Measurements from ENCODE around the gene TRIM8.
A peak's percentile ranks its signal among the peaks of the same experiment; 100 is the strongest.

TRIM8 gene

GRCh38 chr10:102642736-102643335 lies 1.4 kb upstream of the TRIM8 start:
- DNase-seq (ENCODE audit: extremely low spot score) = no peak
- ChIA-PET POLR2A (no interaction called here), CTCF (no interaction called here)
- TF ChIP-seq CTCF (IDR thresholded peaks at IDR 0.05; ENCODE audit: control extremely low read depth, extremely low read depth, low read depth, missing control alignments) = no peak

- CTCF ChIA-PET = interaction anchor here (1.7 to 3.4 kb wide), 4 partner anchors 10 to 70 kb away, joined by 3 to 17 read pairs (median 11); partner anchors contain the start of genes ARL3 and SFXN2
- POLR2A ChIA-PET = interaction anchor here (2.4 kb wide), 1 partner anchor 18 kb away, joined by 12 read pairs; no protein-coding TSS in a partner anchor
- DNase-seq (ENCODE audit: extremely low spot score) = peak; percentile 45
Observed at GRCh38 chr10:102643336-102644065, 778 bp upstream of the TRIM8 start.

GRCh38 chr10:102644646-102645387 lies 538 bp downstream of the TRIM8 start:
- peak; percentile 51 for DNase-seq (ENCODE audit: extremely low spot score)
- TF ChIP-seq CTCF (IDR thresholded peaks at IDR 0.05; ENCODE audit: control extremely low read depth, extremely low read depth, low read depth, missing control alignments) = peak; percentile 61
- ChIA-PET CTCF (interaction anchor here (0.7 to 3.4 kb wide), 8 partner anchors 9 to 69 kb away, joined by 3 to 17 read pairs (median 4); partner anchors contain the start of genes ARL3 and SFXN2), POLR2A (interaction anchor here (1.0 to 2.4 kb wide), 2 partner anchors 16 to 69 kb away, joined by 5 to 12 read pairs; partner anchors contain the start of genes ARL3 and SFXN2)

More at GRCh38 chr10:102643336-102644065, 778 bp upstream of the TRIM8 start:
- no peak for TF ChIP-seq CTCF (IDR thresholded peaks at IDR 0.05; ENCODE audit: control extremely low read depth, extremely low read depth, low read depth, missing control alignments)

DNA sequence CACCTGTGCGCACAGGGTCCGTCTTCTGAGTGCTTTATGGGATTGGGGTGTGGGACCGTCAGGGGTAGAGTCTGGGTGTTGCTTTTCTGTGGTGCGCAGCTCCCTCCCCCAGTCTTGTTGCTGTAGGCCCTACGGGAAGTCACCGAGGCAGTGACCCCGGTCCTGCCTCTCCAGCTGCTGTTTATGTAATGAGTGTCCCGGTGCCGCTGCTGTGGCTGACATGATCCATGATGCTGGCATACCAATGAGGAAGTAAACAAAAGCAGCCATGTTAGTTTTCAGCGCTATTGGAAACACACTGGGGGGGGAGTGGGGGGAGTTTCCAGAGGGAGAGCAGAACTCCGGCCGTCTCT lies 1.1 kb downstream of the TRIM8 start:
- DNase-seq (ENCODE audit: extremely low spot score) = no peak
- ChIA-PET CTCF (interaction anchor here (0.7 to 3.4 kb wide), 8 partner anchors 8 to 68 kb away, joined by 3 to 17 read pairs (median 4); partner anchors contain the start of genes ARL3 and SFXN2), POLR2A (interaction anchor here (1.0 to 2.4 kb wide), 2 partner anchors 16 to 69 kb away, joined by 5 to 12 read pairs; partner anchors contain the start of genes ARL3 and SFXN2)

DNA sequence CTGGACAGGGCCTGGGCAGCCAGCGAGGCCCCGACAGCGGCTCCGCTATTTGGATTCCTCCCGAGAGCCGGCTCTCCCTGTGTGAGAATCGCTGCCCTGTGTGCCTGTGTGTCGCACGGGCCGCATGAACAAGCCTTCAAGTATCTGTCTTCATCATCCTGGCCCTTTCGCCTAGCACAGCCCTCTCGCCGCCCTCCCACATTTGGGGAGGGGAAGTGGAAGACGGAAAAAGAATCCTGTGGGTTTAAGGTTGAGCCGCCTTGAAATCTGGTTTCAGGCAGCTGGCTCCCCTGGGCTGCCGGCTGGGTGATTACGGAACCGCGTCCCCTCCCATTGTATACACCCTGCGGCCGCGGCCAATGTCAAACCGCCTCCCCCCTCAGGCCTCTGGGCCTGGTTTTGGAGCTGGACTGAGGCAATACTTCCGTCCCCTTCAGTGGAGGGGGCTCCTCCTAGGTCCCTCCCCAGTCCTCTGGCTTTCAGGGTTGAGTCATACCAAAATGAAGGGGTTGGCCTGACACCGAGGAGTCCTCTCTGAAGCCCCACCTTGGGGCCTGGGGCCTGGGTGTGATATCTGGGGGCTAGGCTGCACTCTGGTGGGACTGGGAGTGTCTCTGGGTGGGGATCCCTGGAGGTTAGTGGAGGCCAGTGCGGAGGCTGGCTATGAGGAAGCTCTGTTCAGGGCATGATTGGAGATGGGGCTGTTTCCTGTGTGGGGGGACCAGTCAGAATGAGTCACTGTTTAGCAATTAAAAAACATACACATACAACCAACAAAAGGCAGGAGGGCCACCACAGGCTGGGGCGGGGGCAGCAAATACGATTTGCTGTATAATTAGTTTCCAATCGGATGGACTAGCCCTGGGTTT lies 1.7 kb downstream of the TRIM8 start:
- CTCF ChIA-PET = interaction anchor here (0.7 to 3.4 kb wide), 9 partner anchors 8 to 142 kb away, joined by 3 to 17 read pairs (median 3); partner anchors contain the start of genes ARL3, SFXN2 and SUFU
- POLR2A ChIA-PET = interaction anchor here (0.6 to 2.4 kb wide), 4 partner anchors 13 to 29 kb away, joined by 3 to 12 read pairs (median 4); no protein-coding TSS in a partner anchor
- no peak for TF ChIP-seq CTCF (IDR thresholded peaks at IDR 0.05; ENCODE audit: control extremely low read depth, extremely low read depth, low read depth, missing control alignments)
- DNase-seq (ENCODE audit: extremely low spot score) = peak; percentile 74

More for the DNA sequence above, 1.1 kb downstream of the TRIM8 start:
- no peak for TF ChIP-seq CTCF (IDR thresholded peaks at IDR 0.05; ENCODE audit: control extremely low read depth, extremely low read depth, low read depth, missing control alignments)

All from GM10248 (cell line).